Lower leg skin (tissue), 4 donors: Measurements from ENCODE around the gene NEURL1B. TPM values are rescaled to one million over a fixed set of nuclear protein-coding genes. Genes with fewer than 3 reads are reported as not detected.

Source experiments
- DNase-seq, 2 donors: peaks; one replicate each; pipeline ENCODE4 v3.0.0-alpha.2; 2019; ENCODE audit warnings: low spot score in 2 of 2
- H3K4me3 ChIP-seq: fragments of 200-600 bp; sonication (generic); 2 replicates; pipeline ENCODE4 v1.5.1; 2017; ENCODE audit warnings: mild to moderate bottlenecking, low read depth; ENCODE audit not compliant: poor library complexity, severe bottlenecking
- POLR2A ChIP-seq, 2 donors: fragments of 450-650 bp; IDR thresholded peaks; one replicate each; pipeline ENCODE4 v1.6.1; 2016 to 2017; ENCODE audit warnings: antibody characterized with exemption in 2 of 2, mild to moderate bottlenecking in 1 of 2, moderate library complexity in 1 of 2
- WGBS, 2 donors: methylation state at CpG; one replicate each; pipeline ENCODE4 v1.1.5; 2018; 5-methylcytosine and 5-hydroxymethylcytosine counted together
- intact Hi-C: fragments of 100-400 bp; cut with DNase I; formaldehyde crosslinking; loops from one replicate; pipeline ENCODE4 v1.15.0; 2023; ENCODE audit warnings: low total_unique reads
- total RNA-seq, 4 donors: library from RNA; depleted of rRNA; stranded (reverse); fragments of >200 nt; gene quantifications; one replicate each; pipeline ENCODE4 v1.1.0, GENCODE V29; 2016
- TF ChIP-seq, protein P1 (sequence below), 3 donors: fragments of 450-650 bp; IDR thresholded peaks; one replicate each; pipeline ENCODE4 v1.5.1; 2016; ENCODE audit warnings: antibody characterized with exemption in 3 of 3, mild to moderate bottlenecking in 3 of 3, moderate library complexity in 2 of 3

Gene NEURL1B
- total RNA-seq, 4 donors from 2014 or later = 12.5 to 34.8 (median 20.9) TPM

GRCh38 chr5:172700365-172701290 lies 59.6 kb downstream of the NEURL1B start:
- no peak overlapping the region for H3K4me3 ChIP-seq
- no peak for DNase-seq
- TF ChIP-seq, protein P1, sequence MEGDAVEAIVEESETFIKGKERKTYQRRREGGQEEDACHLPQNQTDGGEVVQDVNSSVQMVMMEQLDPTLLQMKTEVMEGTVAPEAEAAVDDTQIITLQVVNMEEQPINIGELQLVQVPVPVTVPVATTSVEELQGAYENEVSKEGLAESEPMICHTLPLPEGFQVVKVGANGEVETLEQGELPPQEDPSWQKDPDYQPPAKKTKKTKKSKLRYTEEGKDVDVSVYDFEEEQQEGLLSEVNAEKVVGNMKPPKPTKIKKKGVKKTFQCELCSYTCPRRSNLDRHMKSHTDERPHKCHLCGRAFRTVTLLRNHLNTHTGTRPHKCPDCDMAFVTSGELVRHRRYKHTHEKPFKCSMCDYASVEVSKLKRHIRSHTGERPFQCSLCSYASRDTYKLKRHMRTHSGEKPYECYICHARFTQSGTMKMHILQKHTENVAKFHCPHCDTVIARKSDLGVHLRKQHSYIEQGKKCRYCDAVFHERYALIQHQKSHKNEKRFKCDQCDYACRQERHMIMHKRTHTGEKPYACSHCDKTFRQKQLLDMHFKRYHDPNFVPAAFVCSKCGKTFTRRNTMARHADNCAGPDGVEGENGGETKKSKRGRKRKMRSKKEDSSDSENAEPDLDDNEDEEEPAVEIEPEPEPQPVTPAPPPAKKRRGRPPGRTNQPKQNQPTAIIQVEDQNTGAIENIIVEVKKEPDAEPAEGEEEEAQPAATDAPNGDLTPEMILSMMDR (IDR thresholded peaks at IDR 0.05) = no peak
- TF ChIP-seq POLR2A (IDR thresholded peaks at IDR 0.05) = no peak
- intact Hi-C loops = no loop called here
- 22 to 28% methylated on average over 20 to 22 of the region's 22 CpGs for WGBS, 2 donors

GRCh38 chr5:172701291-172701656 lies 60.2 kb downstream of the NEURL1B start:
- 48 to 51% methylated on average over 5 of the region's 5 CpGs for WGBS, 2 donors
- intact Hi-C loops = no loop called here
- H3K4me3 ChIP-seq = no peak overlapping the region
- TF ChIP-seq, protein P1 (IDR thresholded peaks at IDR 0.05) = no peak
- TF ChIP-seq POLR2A (IDR thresholded peaks at IDR 0.05) = no peak
- no peak for DNase-seq

GRCh38 chr5:172703952-172704351 lies 62.9 kb downstream of the NEURL1B start:
- TF ChIP-seq, protein P1 (IDR thresholded peaks at IDR 0.05) = no peak
- no peak for TF ChIP-seq POLR2A (IDR thresholded peaks at IDR 0.05)
- WGBS, 2 donors = 92 to 93% methylated on average over 7 of the region's 7 CpGs
- intact Hi-C loops = no loop called here

GRCh38 chr5:172705576-172706084 lies 64.6 kb downstream of the NEURL1B start:
- no peak for DNase-seq
- intact Hi-C loops = no loop called here
- H3K4me3 ChIP-seq = no peak overlapping the region
- TF ChIP-seq, protein P1 (IDR thresholded peaks at IDR 0.05) = no peak
- no peak for TF ChIP-seq POLR2A (IDR thresholded peaks at IDR 0.05)

More at GRCh38 chr5:172703952-172704351, 62.9 kb downstream of the NEURL1B start:
- H3K4me3 ChIP-seq = no peak overlapping the region
- DNase-seq = no peak

DNA sequence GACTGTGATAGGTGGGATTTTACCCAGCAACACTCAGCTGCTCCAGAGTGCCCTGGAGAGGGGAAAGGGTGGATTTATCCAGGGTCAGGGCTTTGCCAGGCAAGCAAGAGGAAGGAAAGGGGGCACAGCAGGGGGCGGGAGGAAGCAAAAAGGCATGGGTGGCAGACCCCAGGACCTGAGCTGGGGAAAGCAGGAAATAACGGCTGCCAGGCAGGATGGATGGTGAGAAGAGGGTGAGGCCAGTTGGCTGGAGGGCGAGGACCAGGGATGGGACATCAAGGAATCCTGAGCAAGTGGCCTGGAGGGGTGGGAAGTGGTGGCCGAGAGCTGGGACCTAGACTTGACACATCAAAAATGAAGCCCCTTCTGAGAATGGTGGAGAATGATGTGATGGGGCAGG lies 65.7 kb downstream of the NEURL1B start:
- TF ChIP-seq, protein P1 (IDR thresholded peaks at IDR 0.05) = no peak
- no peak for TF ChIP-seq POLR2A (IDR thresholded peaks at IDR 0.05)
- H3K4me3 ChIP-seq = no peak overlapping the region
- 49 to 63% methylated on average over 4 of the region's 4 CpGs for WGBS, 2 donors
- no peak for DNase-seq
- intact Hi-C loops = no loop called here
